Right ventricle myocardium superior (tissue), 1 donor: ENCODE results near the gene KIAA1328. TPM values are rescaled to one million over a fixed set of nuclear protein-coding genes. Genes with fewer than 3 reads are reported as not detected.
A peak's percentile ranks its signal among the peaks of the same experiment; 100 is the strongest.

Experiments used
- ATAC-seq: fragments of 200-7000 bp; cut with Tn5 transposase; one replicate; pipeline ENCODE4 v1.9.1; 2020; ENCODE audit warnings: mild to moderate bottlenecking; ENCODE audit not compliant: poor library complexity
- DNase-seq: peaks from one replicate; pipeline ENCODE4 v3.0.0-alpha.2; 2020
- intact Hi-C: fragments of 100-400 bp; cut with DNase I; formaldehyde crosslinking; loops from one replicate; pipeline ENCODE4 v1.11.2; 2022
- total RNA-seq: library from RNA; stranded (reverse); fragmentation: NEBNext Ultra II Directional; extraction: Animal tissue kit (Norgen Biotek cat#: 25700); gene quantifications from one replicate; pipeline ENCODE4 v1.2.1, GENCODE V29; 2021
- donor health status: DM: no; HTN: yes; CAD: no; lungs with severe emphysema.

The KIAA1328 gene
- total RNA-seq, 1 donor from 2014 or later: 3.6 TPM

- DNase-seq (no peak), ATAC-seq (no peak)
- intact Hi-C loops: no loop called here
Observed at GRCh38 chr18:36912887-36913286, 84.0 kb downstream of the KIAA1328 start.

- no peak for ATAC-seq
- intact Hi-C loops: no loop called here
- DNase-seq: no peak
Observed at GRCh38 chr18:36917907-36918306, 89.0 kb downstream of the KIAA1328 start.

GRCh38 chr18:36929601-36930000, 100.7 kb downstream of the KIAA1328 start:
- DNase-seq: no peak
- ATAC-seq: no peak
- intact Hi-C loops: no loop called here

- DNase-seq (no peak), ATAC-seq (no peak)
- intact Hi-C loops: no loop called here
Observed at GRCh38 chr18:36931106-36931505, 102.2 kb downstream of the KIAA1328 start.

GRCh38 chr18:36933552-36933951, 104.6 kb downstream of the KIAA1328 start:
- ATAC-seq (no peak), DNase-seq (no peak)
- intact Hi-C loops: no loop called here

GRCh38 chr18:36934884-36935283, 106.0 kb downstream of the KIAA1328 start:
- no peak for DNase-seq
- peak; percentile 91 for ATAC-seq
- intact Hi-C loops: no loop called here

- ATAC-seq (no peak), DNase-seq (no peak)
- intact Hi-C loops: no loop called here
Observed at GRCh38 chr18:36942264-36942663, 113.3 kb downstream of the KIAA1328 start.

GRCh38 chr18:36947820-36948348, 119.0 kb downstream of the KIAA1328 start:
- ATAC-seq (no peak), DNase-seq (no peak)
- intact Hi-C loops: no loop called here

- ATAC-seq (no peak), DNase-seq (no peak)
- intact Hi-C loops: no loop called here
Observed at GRCh38 chr18:36950282-36950681, 121.4 kb downstream of the KIAA1328 start.

GRCh38 chr18:36950960-36951359, 122.0 kb downstream of the KIAA1328 start:
- ATAC-seq: no peak
- intact Hi-C loops: no loop called here
- no peak for DNase-seq

GRCh38 chr18:36953047-36953446, 124.1 kb downstream of the KIAA1328 start:
- no peak for DNase-seq

GRCh38 chr18:36960038-36960437, 131.1 kb downstream of the KIAA1328 start:
- ATAC-seq: no peak
- DNase-seq: no peak
- intact Hi-C loops: no loop called here

More at GRCh38 chr18:36953047-36953446, 124.1 kb downstream of the KIAA1328 start:
- no peak for ATAC-seq
- intact Hi-C loops: no loop called here

GRCh38 chr18:36963464-36963863, 134.5 kb downstream of the KIAA1328 start:
- ATAC-seq (no peak), DNase-seq (no peak)
- intact Hi-C loops: no loop called here

- DNase-seq: no peak
- intact Hi-C loops: no loop called here
- no peak for ATAC-seq
Observed at GRCh38 chr18:36974686-36975085, 145.8 kb downstream of the KIAA1328 start.

- DNase-seq (no peak), ATAC-seq (no peak)
- intact Hi-C loops: no loop called here
Observed at GRCh38 chr18:36977121-36977520, 148.2 kb downstream of the KIAA1328 start.

- intact Hi-C loops: no loop called here
- DNase-seq (no peak), ATAC-seq (no peak)
Observed at GRCh38 chr18:36993068-36993467, 164.1 kb downstream of the KIAA1328 start.

GRCh38 chr18:37006742-37007141, 177.8 kb downstream of the KIAA1328 start:
- DNase-seq (no peak), ATAC-seq (no peak)
- intact Hi-C loops: no loop called here

GRCh38 chr18:37012452-37012851, 183.5 kb downstream of the KIAA1328 start:
- ATAC-seq: no peak
- intact Hi-C loops: no loop called here
- no peak for DNase-seq

- ATAC-seq: no peak
- intact Hi-C loops: no loop called here
Observed at GRCh38 chr18:37019157-37019827, 190.4 kb downstream of the KIAA1328 start.

GRCh38 chr18:37033419-37033818, 204.5 kb downstream of the KIAA1328 start:
- no peak for ATAC-seq
- intact Hi-C loops: no loop called here
- DNase-seq: no peak

More at GRCh38 chr18:37019157-37019827, 190.4 kb downstream of the KIAA1328 start:
- no peak for DNase-seq

GRCh38 chr18:37042381-37042780, 213.5 kb downstream of the KIAA1328 start:
- DNase-seq (no peak), ATAC-seq (no peak)
- intact Hi-C loops: no loop called here
